HG03196 (cell line): ENCODE measurements around the gene NNT.
"Not testable (repeated sequence)": the region's sequence is repeated elsewhere in the genome, so short reads cannot be mapped to it uniquely, and the experiment has no call there.

Experiments used
- ATAC-seq: cut with Tn5 transposase; IDR thresholded peaks from one replicate; pipeline ENCODE4 v1.9.1; 2021; ENCODE audit not compliant: unreplicated experiment

The NNT gene

GRCh38 chr5:43663916-43664315 is 60.9 kb downstream of the NNT start:
- ATAC-seq, result no peak

GRCh38 chr5:43664501-43665040 is 61.6 kb downstream of the NNT start:
- ATAC-seq, result no peak

- not testable (repeated sequence) for ATAC-seq
Observed at GRCh38 chr5:43665749-43666148, 62.8 kb downstream of the NNT start.

- ATAC-seq, result not testable (repeated sequence)
Observed at GRCh38 chr5:43666728-43667127, 63.7 kb downstream of the NNT start.

GRCh38 chr5:43667379-43667778 is 64.4 kb downstream of the NNT start:
- not testable (repeated sequence) for ATAC-seq

- no peak for ATAC-seq
Observed at GRCh38 chr5:43674536-43674935, 71.6 kb downstream of the NNT start.

GRCh38 chr5:43675357-43675756 is 72.4 kb downstream of the NNT start:
- no peak for ATAC-seq

GRCh38 chr5:43676083-43676840 is 73.3 kb downstream of the NNT start:
- no peak for ATAC-seq

GRCh38 chr5:43677253-43677652 is 74.3 kb downstream of the NNT start:
- ATAC-seq, result no peak

- ATAC-seq, result no peak
Observed at GRCh38 chr5:43679214-43679613, 76.2 kb downstream of the NNT start.

GRCh38 chr5:43680286-43680685 is 77.3 kb downstream of the NNT start:
- ATAC-seq, result no peak

GRCh38 chr5:43683884-43684471 is 81.0 kb downstream of the NNT start:
- ATAC-seq, result no peak

GRCh38 chr5:43685252-43685950 is 82.4 kb downstream of the NNT start:
- ATAC-seq, result no peak

- no peak for ATAC-seq
Observed at GRCh38 chr5:43687275-43687674, 84.3 kb downstream of the NNT start.

GRCh38 chr5:43691275-43691674 is 88.3 kb downstream of the NNT start:
- ATAC-seq, result no peak

GRCh38 chr5:43691893-43692292 is 88.9 kb downstream of the NNT start:
- ATAC-seq, result no peak

- ATAC-seq, result no peak
Observed at GRCh38 chr5:43693411-43693810, 90.4 kb downstream of the NNT start.

GRCh38 chr5:43694027-43694426 is 91.0 kb downstream of the NNT start:
- no peak for ATAC-seq

GRCh38 chr5:43696444-43696843 is 93.5 kb downstream of the NNT start:
- ATAC-seq, result not testable (repeated sequence)

GRCh38 chr5:43699910-43700309 is 96.9 kb downstream of the NNT start:
- no peak for ATAC-seq

- no peak for ATAC-seq
Observed at GRCh38 chr5:43700601-43701000, 97.6 kb downstream of the NNT start.

GRCh38 chr5:43701227-43701626 is 98.2 kb downstream of the NNT start:
- no peak for ATAC-seq
